H1 (cell line): ENCODE data around the gene PML.

Experiments
- BCL11A ChIP-seq, 2 experiments: IDR thresholded peaks; one replicate each; pipeline ENCODE4 v1.6.1; 2011; ENCODE audit warnings: low read depth in 2 of 2, low read length in 2 of 2, mild to moderate bottlenecking in 2 of 2
- CEBPB ChIP-seq: IDR thresholded peaks from 2 replicates; pipeline ENCODE4 v1.6.1; 2012; ENCODE audit warnings: low read depth, low read length
- EP300 ChIP-seq, 2 experiments: IDR thresholded peaks; 1 replicate in 1 of 2; 2 replicates in 1 of 2; pipeline ENCODE4 v1.6.1; 2011 to 2012; ENCODE audit warnings: low read depth in 2 of 2, low read length in 2 of 2, mild to moderate bottlenecking in 2 of 2, borderline replicate concordance in 1 of 2, inconsistent platforms in 1 of 2, moderate library complexity in 1 of 2
- MAFK ChIP-seq: IDR thresholded peaks from 2 replicates; pipeline ENCODE4 v1.6.1; 2012; ENCODE audit warnings: low read depth, mild to moderate bottlenecking, improper control_type of control experiment, low read length
- POLR2A ChIP-seq, 2 experiments: IDR thresholded peaks; 1 replicate in 1 of 2; 2 replicates in 1 of 2; pipeline ENCODE4 v1.6.1; 2011; ENCODE audit warnings: low read depth in 2 of 2, low read length in 2 of 2, mild to moderate bottlenecking in 2 of 2; ENCODE audit errors: control extremely low read depth in 1 of 2
- POLR2AphosphoS5 ChIP-seq: IDR thresholded peaks from 2 replicates; pipeline ENCODE4 v1.6.1; 2011; ENCODE audit warnings: low read depth, low read length
- RXRA ChIP-seq: IDR thresholded peaks from 2 replicates; pipeline ENCODE4 v1.6.1; 2011; ENCODE audit warnings: low read depth, mild to moderate bottlenecking, low read length, moderate library complexity; ENCODE audit not compliant: insufficient read depth
- SIRT6 ChIP-seq: IDR thresholded peaks from one replicate; pipeline ENCODE4 v1.7.1; 2012; ENCODE audit warnings: low read length, inconsistent platforms
- YY1 ChIP-seq: IDR thresholded peaks from 2 replicates; pipeline ENCODE4 v1.6.1; 2011; ENCODE audit warnings: low read depth, mild to moderate bottlenecking, low read length
- ZNF274 ChIP-seq: IDR thresholded peaks from 2 replicates; pipeline ENCODE4 v1.7.0; 2012; ENCODE audit warnings: low read length, borderline replicate concordance; ENCODE audit errors: extremely low read depth
- TF ChIP-seq, protein P1 (sequence below), 3 experiments: IDR thresholded peaks; 1 replicate in 2 of 3; 2 replicates in 1 of 3; pipeline versions ENCODE4 v1.5.1 to v1.6.1; 2011; ENCODE audit warnings: low read length in 3 of 3, mild to moderate bottlenecking in 3 of 3, inconsistent platforms in 2 of 3, low read depth in 1 of 3, moderate library complexity in 1 of 3; ENCODE audit not compliant: insufficient read depth in 1 of 3; ENCODE audit errors: control extremely low read depth in 1 of 3

DNA sequence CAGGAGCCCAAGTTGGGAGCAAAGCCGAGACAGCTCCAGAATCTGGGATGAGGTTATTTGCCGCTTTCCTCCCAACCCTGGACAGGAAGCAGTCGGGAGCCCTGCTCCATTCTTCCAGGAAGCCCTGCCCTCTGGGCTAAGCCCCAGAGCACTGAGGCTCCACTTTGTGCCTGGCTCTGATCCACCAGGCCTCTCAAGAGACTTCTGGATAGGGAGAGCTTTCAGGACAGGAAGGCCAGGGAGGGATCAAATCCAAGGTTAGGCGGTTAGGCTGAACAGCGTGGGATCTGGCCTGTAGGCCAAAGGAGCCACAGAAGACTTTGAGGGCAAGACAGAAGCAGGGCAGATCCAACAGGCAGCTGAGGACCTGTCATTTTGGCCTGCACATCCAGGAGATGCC is 3.3 kb upstream of the PML start:
- TF ChIP-seq, protein P1, sequence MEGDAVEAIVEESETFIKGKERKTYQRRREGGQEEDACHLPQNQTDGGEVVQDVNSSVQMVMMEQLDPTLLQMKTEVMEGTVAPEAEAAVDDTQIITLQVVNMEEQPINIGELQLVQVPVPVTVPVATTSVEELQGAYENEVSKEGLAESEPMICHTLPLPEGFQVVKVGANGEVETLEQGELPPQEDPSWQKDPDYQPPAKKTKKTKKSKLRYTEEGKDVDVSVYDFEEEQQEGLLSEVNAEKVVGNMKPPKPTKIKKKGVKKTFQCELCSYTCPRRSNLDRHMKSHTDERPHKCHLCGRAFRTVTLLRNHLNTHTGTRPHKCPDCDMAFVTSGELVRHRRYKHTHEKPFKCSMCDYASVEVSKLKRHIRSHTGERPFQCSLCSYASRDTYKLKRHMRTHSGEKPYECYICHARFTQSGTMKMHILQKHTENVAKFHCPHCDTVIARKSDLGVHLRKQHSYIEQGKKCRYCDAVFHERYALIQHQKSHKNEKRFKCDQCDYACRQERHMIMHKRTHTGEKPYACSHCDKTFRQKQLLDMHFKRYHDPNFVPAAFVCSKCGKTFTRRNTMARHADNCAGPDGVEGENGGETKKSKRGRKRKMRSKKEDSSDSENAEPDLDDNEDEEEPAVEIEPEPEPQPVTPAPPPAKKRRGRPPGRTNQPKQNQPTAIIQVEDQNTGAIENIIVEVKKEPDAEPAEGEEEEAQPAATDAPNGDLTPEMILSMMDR (IDR thresholded peaks at IDR 0.05; ENCODE audit: control extremely low read depth in 1 of 3, insufficient read depth in 1 of 3, low read depth in 1 of 3, low read length in 3 of 3): no peak
- TF ChIP-seq POLR2AphosphoS5: no peak
- no peak for TF ChIP-seq EP300 (IDR thresholded peaks at IDR 0.05; ENCODE audit: borderline replicate concordance in 1 of 2, low read depth in 2 of 2, low read length in 2 of 2)
- TF ChIP-seq POLR2A (IDR thresholded peaks at IDR 0.05; ENCODE audit: control extremely low read depth in 1 of 2, low read depth in 2 of 2, low read length in 2 of 2): no peak
- TF ChIP-seq SIRT6: no peak
- TF ChIP-seq ZNF274: no peak
- no peak for TF ChIP-seq YY1
- no peak for TF ChIP-seq MAFK
- TF ChIP-seq RXRA: no peak
- no peak for TF ChIP-seq BCL11A (IDR thresholded peaks at IDR 0.05; ENCODE audit: low read depth in 2 of 2, low read length in 2 of 2)
- TF ChIP-seq CEBPB: no peak
